Testis (tissue), 2 donors: Measurements from ENCODE around the gene NAGLU.

ENCODE experiments used
- POLR2A ChIP-seq: fragments of 450-650 bp; IDR thresholded peaks from one replicate; pipeline ENCODE4 v1.6.1; 2017; ENCODE audit warnings: antibody characterized with exemption, mild to moderate bottlenecking, moderate library complexity
- TF ChIP-seq, protein P1 (sequence below), 3 experiments: fragments of 450-650 bp in 2 of 3; fragments of 200-600 bp in 1 of 3; sonication (generic) in 1 of 3; IDR thresholded peaks; one replicate each; pipeline ENCODE4 v1.5.1; 2016 to 2019; ENCODE audit warnings: antibody characterized with exemption in 3 of 3, mild to moderate bottlenecking in 2 of 3, moderate library complexity in 1 of 3

DNA sequence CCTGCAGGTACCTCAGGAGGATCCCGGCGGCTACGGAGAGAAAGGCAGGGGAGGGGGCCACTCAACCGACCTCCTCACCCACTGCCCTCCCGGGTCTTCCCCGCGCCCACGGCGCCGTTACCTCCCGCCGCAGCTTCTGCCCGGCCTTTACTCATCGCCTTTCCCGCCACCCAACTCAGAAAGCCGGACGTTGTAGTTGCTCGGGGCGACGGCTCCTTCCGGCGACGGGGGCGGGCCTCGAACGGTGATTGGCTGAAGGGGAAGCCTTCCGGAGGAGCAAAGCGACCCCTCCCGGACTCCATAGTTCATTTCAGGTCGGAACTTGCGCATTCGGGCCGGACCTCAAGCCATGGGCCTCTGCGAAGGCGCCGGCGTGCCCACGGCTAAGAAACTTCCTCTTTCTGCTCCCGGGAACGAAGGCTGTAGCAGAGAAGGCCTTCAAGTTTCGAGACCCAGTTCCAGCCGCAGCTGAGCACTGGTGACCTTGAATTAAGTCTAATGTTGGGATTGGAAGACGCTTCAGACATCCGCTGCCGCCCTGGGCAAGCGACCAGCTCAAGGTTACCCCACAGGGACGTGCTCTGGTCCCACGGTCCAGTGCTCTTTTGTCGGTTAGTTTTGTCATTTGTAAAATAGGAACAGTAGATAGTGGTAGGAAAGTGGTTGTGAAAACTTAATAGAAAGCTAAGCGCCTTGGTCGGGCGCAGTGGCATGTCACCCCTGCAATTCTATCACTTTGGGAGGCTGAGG lies 41.7 kb downstream of the NAGLU start, which contains the start of gene PSMC3IP:
- TF ChIP-seq, protein P1, sequence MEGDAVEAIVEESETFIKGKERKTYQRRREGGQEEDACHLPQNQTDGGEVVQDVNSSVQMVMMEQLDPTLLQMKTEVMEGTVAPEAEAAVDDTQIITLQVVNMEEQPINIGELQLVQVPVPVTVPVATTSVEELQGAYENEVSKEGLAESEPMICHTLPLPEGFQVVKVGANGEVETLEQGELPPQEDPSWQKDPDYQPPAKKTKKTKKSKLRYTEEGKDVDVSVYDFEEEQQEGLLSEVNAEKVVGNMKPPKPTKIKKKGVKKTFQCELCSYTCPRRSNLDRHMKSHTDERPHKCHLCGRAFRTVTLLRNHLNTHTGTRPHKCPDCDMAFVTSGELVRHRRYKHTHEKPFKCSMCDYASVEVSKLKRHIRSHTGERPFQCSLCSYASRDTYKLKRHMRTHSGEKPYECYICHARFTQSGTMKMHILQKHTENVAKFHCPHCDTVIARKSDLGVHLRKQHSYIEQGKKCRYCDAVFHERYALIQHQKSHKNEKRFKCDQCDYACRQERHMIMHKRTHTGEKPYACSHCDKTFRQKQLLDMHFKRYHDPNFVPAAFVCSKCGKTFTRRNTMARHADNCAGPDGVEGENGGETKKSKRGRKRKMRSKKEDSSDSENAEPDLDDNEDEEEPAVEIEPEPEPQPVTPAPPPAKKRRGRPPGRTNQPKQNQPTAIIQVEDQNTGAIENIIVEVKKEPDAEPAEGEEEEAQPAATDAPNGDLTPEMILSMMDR (IDR thresholded peaks at IDR 0.05): peak in 2 of 3 experiments; percentile 46 to 60
- TF ChIP-seq POLR2A: no peak
